Fibroblast of skin of abdomen (primary cell): Measurements from ENCODE around the gene PDE8A.
"Not testable (repeated sequence)": the region's sequence is repeated elsewhere in the genome, so short reads cannot be mapped to it uniquely, and the experiment has no call there.

Experiments used
- DNase-seq: peaks from one replicate; pipeline ENCODE4 v3.0.0-alpha.2; 2013

PDE8A gene

DNA sequence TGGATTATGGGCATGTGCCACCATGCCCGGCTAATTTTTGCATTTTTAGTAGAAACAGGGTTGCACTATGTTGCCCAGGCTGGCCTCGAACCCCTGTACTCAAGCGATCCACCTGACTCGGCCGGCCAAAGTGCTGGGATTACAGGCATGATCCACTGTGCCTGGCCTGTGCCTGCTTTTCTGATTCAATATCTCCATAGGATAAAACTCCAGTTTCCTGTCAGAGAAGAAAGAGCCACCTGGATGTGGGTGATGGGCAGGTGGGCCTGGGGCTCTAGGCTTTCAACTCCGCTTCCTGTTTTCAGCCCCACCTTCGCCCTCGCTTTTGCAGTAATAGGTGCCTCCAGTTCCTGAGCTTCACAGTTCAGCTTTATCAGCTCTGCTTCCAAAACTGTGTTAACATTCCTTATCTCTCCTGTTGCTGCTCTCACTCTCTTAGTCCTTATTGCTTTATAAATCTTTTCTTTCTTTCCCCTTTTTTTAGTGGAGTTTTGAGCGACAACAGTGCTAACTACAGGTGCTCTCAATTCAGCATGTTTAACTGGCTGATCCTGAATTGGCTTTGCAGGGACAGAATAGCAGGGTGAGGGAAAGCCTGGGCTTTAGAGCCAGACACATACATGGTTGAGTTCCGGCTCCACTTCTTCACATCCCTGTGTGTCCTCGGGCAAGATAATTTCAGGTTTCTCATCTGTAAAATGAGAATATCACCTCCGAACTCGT lies 21.1 kb upstream of the PDE8A start:
- DNase-seq: no peak

DNA sequence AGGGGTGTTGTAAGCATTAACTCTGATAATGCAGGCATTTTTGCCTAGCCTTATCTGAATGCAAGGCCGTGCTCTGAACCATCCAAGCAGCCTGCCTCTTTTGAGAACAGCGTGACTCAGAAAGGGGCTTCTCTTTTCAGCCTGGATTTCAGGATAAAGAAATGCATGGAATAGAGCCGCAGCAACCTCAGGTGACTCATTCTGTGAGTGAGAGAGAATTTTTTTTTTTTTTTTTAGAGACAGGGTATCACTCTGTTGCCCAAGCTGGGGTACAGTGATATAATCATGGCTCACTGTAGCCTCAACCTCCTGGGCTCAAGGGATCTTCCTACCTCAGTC lies 20.6 kb upstream of the PDE8A start:
- peak; percentile 84 for DNase-seq

DNA sequence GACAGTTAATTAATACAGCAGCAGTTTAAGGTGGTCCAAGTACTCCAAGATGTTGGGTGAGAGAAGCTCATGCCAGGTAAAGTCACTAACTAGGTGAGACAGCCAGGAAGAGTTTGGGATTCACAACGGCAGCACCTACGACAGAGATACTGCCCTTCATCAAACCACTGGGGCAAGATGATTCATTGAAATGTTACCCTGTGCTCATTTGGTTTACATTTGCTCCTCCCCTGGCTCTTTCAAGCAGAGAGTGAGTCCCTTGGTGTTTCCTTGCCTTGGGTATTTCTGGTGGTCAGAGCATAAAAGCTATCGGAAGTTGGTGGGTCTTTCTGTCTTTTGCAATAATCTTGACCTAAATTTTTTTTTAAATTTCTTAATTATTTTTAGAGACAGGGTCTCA lies 19.9 kb upstream of the PDE8A start:
- peak; percentile 25 for DNase-seq

DNA sequence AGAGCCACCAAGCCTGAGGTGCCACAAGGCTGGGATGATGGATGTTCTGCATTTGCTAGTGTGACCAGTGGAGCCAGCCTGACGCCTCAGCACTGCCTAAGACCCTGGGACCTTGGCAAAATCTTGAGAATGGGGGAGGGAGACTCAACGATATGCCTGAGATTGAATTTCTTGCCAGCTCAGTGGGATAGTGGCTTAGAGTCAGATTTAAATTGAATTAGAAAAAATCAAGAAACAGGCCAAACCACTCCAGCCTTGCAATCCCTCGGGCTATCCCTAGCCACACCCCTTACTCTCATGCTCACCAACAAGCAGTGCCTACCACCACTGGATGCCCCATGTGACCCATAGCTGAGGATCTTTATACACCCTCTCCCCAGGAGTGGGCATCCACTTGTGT lies 18.7 kb upstream of the PDE8A start:
- DNase-seq: no peak

DNA sequence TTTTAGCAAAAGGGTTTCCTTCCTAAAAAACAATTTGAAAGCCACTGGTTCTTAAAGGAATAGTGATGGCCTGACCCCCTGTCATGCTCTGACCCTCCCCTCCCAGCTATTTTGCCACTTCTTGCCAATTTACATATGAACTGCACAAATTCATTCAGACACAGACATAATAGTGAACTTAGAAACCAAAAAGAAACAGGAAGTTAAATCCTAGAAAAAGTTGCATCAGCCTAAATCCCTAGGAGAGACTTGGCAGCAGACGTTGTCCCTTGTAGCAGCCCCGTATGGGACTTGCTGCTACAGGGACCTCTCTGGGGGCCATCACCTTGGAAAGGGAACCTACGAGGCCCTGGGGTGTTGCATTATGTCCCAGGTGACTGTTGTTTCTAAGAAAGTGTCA lies 14.3 kb upstream of the PDE8A start:
- DNase-seq: peak; percentile 12

DNA sequence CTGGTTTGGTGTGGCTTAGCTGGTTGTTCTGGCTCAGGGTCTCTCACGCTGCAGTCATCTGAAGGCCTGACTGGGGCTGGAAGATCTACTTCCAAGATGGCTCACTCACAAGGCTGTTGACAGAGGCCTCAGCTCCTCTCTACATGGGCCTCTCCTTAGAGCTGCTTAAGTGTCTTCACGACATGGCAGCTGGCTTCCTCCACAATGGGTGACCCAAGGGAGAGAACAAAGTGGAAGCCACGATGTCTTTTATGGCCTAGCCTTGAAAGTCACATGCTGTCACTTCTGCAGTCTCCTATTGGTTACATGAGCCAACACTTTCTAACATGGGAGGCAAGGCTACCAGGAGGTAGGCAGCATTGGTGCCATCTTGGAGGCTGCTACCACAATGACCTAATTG lies 13.4 kb upstream of the PDE8A start:
- no peak for DNase-seq

DNA sequence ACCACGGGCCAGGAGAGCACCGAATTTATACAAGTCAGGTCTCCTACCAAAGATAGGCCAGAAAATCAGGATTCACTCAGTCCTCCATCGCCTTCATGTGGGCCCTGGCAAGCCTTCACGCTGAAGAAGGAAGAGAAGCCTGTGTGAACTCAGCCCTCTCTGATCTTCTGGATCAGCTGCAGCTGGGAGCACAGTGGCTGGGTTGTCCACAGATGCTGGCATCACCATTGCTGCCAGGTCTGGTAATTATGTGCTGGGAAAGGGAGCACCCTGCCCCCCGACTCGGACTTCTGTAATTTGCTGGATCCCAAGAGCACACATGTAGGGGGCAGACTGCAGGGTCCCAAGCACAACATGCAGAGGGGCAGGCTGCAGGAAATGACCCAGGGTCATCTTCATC lies 12.4 kb upstream of the PDE8A start:
- DNase-seq: no peak

DNA sequence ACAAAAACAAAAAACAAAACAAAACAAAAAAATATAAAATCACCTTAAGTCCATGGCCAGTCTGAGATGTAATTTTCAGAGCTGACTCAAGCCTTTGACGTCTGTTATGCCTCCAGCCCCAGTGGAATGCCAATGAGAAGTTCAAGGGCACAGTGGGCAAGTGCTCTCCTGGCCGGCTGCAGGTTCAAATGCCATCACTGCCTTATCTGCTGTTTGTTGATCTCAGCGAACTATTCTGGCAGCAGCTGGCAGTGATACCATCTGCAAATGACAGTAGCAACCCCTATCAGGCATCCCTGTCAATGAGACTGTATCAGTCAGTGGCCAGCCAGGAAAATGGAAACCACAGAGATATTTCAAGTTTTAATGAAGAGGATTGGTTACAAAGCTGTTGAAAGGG lies 10.8 kb upstream of the PDE8A start:
- DNase-seq: no peak

DNA sequence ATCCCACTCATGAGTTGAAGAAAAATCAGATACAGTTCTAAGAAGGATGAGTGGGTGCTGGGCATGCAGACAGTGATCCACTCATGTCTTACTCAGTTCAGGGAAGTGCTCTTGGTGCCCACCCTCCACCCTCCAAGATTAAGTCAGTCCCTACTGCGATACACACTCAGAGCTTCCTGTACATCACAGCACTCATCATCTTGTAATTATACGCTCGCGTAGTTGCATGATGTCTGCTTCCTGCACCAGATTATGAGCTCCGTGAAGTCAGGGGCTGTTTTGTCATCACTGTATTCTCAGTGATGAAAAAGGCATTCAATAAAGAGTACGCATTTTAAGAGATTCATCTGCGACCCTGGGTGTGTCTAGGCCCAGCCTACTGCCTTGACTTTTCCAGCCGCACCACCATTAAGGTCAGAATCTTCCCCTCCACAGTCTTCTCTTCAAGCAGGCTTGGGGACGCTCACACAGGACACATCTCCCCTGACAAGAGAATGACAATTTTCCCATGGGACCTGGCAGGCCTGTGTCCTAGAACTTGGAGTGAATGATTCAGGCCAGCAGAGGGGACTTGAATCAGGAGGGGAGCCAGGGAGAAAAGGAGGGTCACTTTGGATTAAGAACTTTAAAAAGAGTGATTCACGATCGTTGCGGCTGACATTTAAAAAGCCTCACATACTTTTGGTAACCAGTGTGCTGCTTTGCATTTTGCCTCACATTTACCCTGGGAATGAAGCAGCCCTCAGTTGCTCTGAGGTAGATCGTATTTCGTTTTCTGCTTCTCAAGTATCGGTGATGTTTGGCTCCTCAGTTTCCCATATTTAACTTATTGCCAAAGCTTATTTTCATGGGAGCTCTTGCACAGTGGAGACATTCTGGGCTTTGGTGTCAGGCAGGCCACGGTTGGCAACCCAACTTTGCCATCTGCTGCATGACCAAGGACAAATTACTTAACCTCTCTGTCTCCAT lies 7.9 kb upstream of the PDE8A start:
- peak; percentile 55 for DNase-seq

DNA sequence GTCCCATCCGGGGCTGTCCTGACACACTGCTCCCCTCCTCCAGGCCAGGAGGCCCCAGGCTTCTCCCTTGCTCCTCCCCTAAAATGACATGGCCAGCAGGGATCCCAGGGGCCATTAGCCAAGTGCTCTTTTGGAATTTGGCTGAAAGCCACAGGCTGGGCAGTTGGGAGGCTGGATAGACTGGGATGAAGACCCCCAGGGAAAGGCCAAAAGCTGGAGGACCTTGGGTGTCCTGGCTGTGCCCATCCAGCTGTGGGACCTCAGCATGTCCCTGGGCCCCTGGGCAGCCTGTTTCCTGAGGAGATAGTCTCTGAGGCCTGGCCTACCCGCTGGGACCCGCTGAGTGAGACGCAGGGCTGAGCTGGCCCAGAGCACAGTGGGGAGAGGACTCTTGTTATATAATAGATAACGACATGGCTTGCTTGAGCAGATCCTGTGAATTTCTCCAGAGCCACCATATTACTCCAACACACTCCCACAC lies 5.7 kb upstream of the PDE8A start:
- no peak for DNase-seq

DNA sequence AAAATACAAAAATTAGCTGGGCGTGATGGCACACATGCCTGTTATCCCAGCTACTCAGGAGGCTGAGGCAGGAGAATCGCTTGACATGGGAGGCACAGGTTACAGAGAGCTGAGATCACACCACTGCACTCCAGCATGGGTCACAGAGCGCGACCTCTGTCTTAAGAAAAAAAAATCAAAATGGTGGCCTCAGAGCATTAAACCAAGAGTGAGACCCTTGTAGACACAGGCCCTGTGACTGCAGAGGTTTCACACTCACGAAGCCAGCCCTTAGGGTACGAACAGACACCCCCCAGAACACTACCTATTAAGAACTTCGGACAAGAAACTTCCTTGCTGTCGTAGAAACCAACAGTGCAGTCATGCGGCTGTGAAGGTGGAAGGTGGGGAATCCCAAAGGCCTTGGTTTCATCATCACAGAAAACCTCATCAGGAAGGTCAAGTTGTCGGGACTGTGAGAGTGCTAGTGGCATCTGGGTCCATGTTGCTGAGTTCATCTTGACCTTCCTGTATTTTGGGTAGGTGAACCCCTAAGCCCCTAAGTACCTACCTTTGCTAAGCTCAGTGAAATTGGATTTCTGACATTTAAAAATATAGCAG lies 4.8 kb upstream of the PDE8A start:
- no peak for DNase-seq

DNA sequence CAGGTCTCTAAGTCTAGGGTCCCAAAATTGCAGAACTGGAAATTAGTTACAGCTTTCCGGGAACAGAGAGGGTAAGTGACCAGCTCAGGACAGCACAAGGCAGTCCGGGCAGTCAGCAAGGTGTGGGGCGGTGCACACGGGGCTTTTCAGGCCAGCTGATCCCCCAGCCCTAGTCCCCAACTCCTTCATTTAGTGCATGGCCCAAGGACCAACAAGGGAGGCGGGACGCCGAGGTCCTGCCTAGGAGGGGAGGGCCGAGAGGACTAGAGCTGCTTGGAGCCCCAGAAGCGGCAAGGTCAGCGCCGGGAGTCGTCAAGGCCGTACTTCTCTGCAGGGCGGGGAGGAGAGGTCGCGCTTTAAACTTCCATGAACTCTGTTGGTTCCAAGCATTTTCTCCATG lies 2.0 kb upstream of the PDE8A start:
- no peak for DNase-seq

DNA sequence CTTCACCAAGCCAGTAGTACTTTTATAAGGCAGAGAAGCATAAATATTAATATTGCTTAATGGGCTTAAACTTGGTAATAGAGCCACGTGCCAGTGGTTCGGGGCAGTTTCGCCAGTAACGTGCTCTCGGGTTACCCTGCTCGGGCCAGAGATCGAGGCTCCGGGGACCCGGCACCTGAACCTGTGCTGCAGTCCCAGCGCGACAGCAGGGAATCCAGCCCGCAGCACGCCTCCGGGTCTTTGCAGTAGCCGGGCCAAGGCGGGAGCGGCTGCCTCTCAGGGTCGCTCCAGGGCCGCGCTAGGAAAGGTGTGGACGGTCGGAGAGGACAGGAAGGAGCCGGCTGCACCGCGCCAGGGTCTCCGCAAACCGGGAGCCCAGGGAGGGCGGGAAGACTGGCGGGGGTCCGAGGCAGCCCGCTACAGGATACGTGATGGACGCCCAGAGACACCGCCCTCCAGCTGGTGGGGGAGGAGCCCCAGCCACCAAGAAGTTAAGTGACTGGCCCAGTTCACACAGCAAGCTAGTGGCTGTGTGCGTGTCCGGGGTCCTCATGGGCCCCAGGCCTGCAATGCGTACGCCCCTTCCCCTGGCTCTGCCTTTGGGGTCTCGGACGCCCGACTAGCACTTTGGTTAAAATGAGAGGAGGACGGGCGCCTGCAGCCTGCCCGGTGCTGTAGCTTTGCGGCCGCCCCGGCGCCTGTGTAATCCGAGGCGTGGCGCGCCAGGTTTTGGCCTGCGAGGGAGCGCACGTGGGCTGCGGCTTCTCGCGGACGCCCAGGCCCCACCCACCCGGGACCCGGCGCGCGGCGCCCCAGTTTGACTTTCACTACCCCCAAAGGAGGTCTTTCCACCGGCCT lies 1.2 kb upstream of the PDE8A start:
- DNase-seq: peak; percentile 78

DNA sequence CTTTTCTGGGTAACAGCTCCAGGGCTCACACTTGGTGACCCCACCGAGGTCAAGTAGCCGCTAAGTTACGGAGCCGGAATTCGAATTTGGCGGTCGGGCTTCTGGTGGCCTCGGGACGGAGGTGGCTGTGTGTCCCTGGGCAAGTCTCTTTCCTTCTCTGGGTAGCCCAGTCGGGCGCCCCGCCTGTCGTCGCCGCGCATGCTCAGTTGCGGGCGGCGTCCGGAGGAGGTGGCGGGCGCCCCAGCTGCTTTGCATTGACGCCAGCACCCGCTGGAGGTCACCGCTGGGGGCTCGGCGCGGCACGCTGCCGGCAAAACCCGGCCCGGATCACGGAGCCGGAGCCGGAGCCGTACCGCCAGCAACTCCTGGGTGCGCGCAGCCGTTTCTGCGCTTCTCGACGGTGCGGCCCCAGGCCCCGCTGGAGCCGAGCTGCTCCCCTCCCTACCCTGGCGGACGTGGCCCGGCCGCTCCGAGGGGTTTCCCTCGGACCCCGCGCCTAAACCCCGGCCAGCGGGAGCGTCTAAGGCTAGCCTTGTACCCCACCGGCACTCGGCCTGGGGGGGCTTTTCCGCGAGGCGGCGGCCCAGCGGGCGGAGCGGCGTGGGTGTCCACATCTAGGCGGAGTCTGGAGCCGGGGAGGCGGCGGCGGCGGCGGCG lies 474 bp upstream of the PDE8A start:
- peak; percentile 96 for DNase-seq

DNA sequence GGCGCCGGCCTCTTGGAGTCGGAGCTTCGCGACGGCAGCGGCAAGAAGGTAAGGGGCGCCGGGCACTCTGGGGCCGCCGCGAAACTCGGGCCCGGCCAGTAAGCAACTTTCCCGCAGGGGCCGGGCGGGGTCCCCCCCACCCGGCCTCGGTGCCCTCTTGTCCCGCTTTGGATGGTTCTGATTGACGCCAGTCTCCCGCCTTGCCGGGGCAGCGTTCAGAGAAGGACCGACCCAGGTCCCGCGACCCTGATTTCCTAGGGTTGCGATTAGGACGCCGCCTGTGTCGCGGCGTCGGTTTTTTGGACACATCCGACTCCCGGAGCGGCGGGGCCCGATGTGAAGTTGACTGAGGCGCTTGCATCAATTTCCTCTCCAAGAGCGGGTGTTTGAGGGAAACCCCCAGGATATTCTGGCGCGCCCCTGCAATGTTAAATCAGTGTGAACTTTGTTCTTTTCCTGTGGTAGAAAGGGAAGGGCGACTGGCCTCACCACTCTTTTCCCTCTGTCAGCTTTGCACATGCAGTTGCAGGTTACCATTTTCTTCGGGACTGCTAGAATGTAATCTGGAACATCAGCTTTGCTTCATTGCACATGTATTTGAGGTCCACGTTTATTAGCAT lies 755 bp downstream of the PDE8A start:
- peak; percentile 9 for DNase-seq

DNA sequence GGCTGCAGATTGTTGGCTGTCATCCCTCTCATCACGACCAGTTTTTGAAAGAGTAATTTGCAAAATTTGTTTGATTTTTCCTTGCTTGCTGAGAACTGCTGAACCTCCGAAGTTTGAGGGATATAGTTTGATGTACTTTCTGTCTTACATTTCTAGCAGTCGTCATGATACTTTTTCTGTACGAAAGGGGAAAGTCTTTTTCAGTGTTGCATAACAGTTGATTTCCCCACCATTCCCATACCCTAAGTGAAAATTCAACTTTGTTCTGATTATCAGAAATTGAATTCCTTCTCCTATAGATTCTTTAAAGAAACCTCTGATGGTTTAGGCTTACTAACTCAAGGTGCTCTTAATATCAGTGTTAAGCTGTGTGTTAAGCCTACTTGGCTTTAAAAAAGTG lies 1.6 kb downstream of the PDE8A start:
- DNase-seq: no peak

DNA sequence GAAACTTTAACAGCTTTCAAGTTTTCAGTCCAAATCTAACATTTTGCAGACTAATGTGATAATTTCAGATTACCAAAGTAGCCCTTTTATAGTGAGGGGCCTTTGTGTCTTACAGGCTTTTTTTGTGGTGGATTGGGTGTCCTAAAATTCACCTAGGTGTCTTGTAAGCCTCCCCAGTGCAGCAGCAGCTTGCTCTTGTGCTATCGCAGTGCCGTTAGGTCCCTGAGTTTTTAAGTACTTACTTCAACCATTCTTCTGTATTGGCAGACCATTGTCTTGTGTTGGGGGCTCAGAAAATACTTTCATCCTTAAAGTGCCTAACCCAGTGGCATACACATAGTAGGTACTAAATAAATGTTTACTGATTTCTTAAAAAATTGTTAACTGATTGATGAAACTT lies 2.1 kb downstream of the PDE8A start:
- DNase-seq: no peak

DNA sequence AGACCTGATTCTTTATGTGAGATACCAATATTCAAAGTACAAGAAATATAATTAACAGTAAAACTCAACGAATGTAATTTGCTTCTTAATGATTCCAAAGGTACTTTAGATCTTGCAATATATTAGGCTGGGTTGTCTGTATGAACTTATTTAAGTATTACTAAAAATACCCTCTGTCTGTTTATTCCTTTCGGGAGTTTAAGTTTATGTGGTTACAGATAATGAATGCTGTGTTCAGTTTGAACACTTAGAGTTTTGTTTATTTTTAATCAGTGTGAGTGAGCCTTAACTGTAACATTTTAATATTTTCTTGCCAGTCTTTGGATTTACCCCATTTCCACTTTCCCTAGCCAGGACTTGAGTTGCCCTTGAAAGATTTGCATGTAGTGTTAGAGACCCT lies 3.5 kb downstream of the PDE8A start:
- DNase-seq: no peak

DNA sequence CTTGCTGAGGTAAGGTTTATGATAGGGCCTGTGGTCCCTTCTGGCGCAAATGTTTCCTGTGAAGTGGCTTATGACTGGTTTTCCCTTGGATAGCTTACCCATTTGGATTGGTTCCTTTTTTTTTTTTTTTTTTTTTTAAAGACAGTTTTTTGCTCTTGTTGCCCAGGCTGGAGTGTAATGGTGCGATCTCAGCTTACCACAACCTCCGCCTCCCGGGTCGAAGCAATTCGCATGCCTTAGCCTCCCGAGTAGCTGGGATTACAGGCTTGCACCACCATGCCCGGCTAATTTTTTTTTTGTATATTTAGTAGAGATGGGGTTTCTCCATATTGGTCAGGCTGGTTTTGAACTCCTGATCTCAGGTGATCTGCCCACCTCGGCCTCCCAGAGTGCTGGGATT lies 5.7 kb downstream of the PDE8A start:
- not testable (repeated sequence) for DNase-seq

DNA sequence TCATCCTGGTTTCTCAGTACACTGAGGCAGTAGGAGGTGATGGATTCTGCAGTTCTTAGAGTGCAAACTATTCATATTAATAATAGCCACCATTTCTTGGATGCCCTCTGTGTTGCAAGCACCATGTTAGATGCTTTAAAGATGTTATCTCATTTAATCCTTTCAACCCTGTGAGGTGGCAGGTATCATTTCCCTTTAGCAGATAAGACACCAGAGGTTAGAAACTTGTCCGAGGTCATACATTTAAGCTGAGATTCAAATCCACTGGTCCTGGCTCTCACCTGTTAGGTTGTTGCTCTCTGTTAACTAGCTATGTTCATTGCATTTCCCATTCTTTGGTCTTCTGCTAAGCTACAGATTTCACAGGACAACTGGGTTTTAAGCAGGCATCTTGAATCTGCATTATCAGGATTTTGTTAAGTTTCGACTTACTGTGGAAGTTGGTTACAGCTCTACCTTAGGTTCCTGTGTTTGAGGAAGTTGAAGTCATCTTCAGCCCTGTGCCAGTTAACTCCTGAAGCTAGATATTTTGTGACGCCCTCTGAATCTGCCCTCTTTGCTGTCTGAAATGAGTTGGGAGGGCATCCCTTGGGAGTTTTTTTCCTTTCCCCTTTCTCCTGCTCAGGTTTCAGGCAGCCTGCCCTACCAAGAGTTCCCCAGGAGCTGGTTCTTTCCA lies 6.4 kb downstream of the PDE8A start:
- DNase-seq: no peak
